PC-9 (cell line): ENCODE results near the gene DLG2. TPM values are rescaled to one million over a fixed set of nuclear protein-coding genes. Genes with fewer than 3 reads are reported as not detected.

Source experiments
- BruUV-seq: library from RNA; stranded (reverse); fragments of 400-500 nt; replicated peaks from 2 replicates; lab custom pipeline; 2021; lab: Mats Ljungman, UMichigan
- CTCF ChIA-PET: fragments of 300-600 bp; sonication (Branson Sonifier 250); formaldehyde crosslinking; loops from one replicate; lab custom pipeline; 2022; ENCODE audit warnings: antibody characterized with exemption; lab: Charles Lee
- POLR2A ChIA-PET: fragments of 300-600 bp; sonication (Branson Sonifier 250); formaldehyde crosslinking; loops from one replicate; lab custom pipeline; 2022; ENCODE audit warnings: antibody characterized with exemption; ENCODE audit not compliant: unreplicated experiment; lab: Charles Lee
- DNase-seq, 2 experiments: peaks; one replicate each; pipeline versions ENCODE4 v3.0.0 to v3.0.0-alpha.2; 2015 to 2022; ENCODE audit warnings: mixed read lengths in 1 of 2
- H2AFZ ChIP-seq: fragments of 200-600 bp; sonication (generic); 2 replicates; pipeline ENCODE4 v1.8.1; 2017; ENCODE audit warnings: antibody characterized with exemption
- H3F3A ChIP-seq: fragments of 200-600 bp; sonication (generic); 2 replicates; pipeline ENCODE4 v1.8.1; 2017; ENCODE audit warnings: antibody characterized with exemption, mild to moderate bottlenecking, low read depth; ENCODE audit not compliant: insufficient read depth
- H3K27ac ChIP-seq: fragments of 200-600 bp; sonication (generic); 2 replicates; pipeline ENCODE4 v1.6.1; 2016; ENCODE audit warnings: mixed run types
- H3K27me3 ChIP-seq: fragments of 200-600 bp; sonication (generic); 2 replicates; pipeline ENCODE4 v1.6.1; 2016; ENCODE audit warnings: low read depth, mixed run types; ENCODE audit not compliant: insufficient read depth
- H3K36me3 ChIP-seq: fragments of 200-600 bp; sonication (generic); 2 replicates; pipeline ENCODE4 v1.6.1; 2016; ENCODE audit warnings: low read depth, mixed run types
- H3K4me1 ChIP-seq: fragments of 200-600 bp; sonication (generic); replicated peaks from 2 replicates; pipeline ENCODE4 v1.6.1; 2016; ENCODE audit warnings: mixed run types; ENCODE audit not compliant: insufficient read depth
- H3K4me2 ChIP-seq: fragments of 200-600 bp; sonication (generic); 2 replicates; pipeline ENCODE4 v1.6.1; 2017; ENCODE audit warnings: mixed run types
- H3K4me3 ChIP-seq: fragments of 200-600 bp; sonication (generic); 2 replicates; pipeline ENCODE4 v1.6.1; 2016; ENCODE audit warnings: mixed run types
- H3K79me2 ChIP-seq: fragments of 200-600 bp; sonication (generic); 2 replicates; pipeline ENCODE4 v1.6.1; 2017; ENCODE audit warnings: low read depth, mixed run types
- H3K9me2 ChIP-seq: fragments of 200-600 bp; sonication (generic); 2 replicates; pipeline ENCODE4 v1.8.1; 2017; ENCODE audit warnings: mild to moderate bottlenecking; ENCODE audit not compliant: insufficient read depth
- H3K9me3 ChIP-seq: fragments of 200-600 bp; sonication (generic); 2 replicates; pipeline ENCODE4 v1.8.1; 2016; ENCODE audit warnings: low read depth; ENCODE audit not compliant: insufficient read depth
- H4K20me1 ChIP-seq: fragments of 200-600 bp; sonication (generic); 2 replicates; pipeline ENCODE4 v1.8.1; 2017; ENCODE audit not compliant: insufficient read depth
- EZH2 ChIP-seq: fragments of 200-600 bp; sonication (generic); IDR thresholded peaks from 2 replicates; pipeline ENCODE4 v1.8.0; 2017; ENCODE audit warnings: antibody characterized with exemption, low read depth
- intact Hi-C: fragments of 100-400 bp; cut with micrococcal nuclease; formaldehyde crosslinking; loops from one replicate; pipeline ENCODE4 v1.10.0; 2022; ENCODE audit not compliant: unreplicated experiment
- total RNA-seq: library from RNA; stranded (reverse); gene quantifications from 2 replicates; pipeline ENCODE4 v1.2.3, GENCODE V29; 2021
- TF ChIP-seq, protein P1 (sequence below): fragments of 200-600 bp; sonication (generic); conservative IDR thresholded peaks from 2 replicates; pipeline ENCODE4 v1.6.1; 2017; ENCODE audit warnings: mixed run types, antibody characterized with exemption, mild to moderate bottlenecking, moderate library complexity

The DLG2 gene
- total RNA-seq, 1 experiment from 2014 or later: 6.4 TPM

DNA sequence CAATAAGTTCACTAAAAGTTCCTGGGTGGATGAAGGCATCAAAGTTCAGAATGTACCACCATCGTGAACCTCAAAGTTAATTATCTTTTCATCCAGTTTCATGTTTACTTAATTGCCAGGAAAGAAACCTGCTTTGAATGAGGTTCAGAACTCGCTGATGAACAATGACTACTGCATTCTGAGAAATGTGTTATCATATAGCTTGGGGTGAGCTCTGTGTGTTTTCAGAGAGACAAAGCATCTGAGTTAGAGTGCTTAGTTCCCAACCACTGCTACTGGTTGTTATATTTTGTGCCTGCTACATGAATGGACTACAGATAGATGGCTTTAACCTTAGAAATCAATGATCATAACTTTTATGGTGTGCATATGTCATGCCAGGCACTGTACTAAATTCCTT is 1131.0 kb downstream of the DLG2 start:
- no peaks in the 10 kb centered on the region for H3K9me3 ChIP-seq
- no peaks in the 10 kb centered on the region for H3K4me1 ChIP-seq
- no peak overlapping the region for H3K4me3 ChIP-seq
- ChIA-PET POLR2A (no interaction called here), CTCF (no interaction called here)
- no peaks in the 10 kb centered on the region for H3K27me3 ChIP-seq
- no TSS peak for BruUV-seq
- no peak overlapping the region for H2AFZ ChIP-seq
- no peaks in the 10 kb centered on the region for H4K20me1 ChIP-seq
- DNase-seq: no peak
- intact Hi-C loops: no loop called here
- no peak for TF ChIP-seq EZH2
- TF ChIP-seq, protein P1, sequence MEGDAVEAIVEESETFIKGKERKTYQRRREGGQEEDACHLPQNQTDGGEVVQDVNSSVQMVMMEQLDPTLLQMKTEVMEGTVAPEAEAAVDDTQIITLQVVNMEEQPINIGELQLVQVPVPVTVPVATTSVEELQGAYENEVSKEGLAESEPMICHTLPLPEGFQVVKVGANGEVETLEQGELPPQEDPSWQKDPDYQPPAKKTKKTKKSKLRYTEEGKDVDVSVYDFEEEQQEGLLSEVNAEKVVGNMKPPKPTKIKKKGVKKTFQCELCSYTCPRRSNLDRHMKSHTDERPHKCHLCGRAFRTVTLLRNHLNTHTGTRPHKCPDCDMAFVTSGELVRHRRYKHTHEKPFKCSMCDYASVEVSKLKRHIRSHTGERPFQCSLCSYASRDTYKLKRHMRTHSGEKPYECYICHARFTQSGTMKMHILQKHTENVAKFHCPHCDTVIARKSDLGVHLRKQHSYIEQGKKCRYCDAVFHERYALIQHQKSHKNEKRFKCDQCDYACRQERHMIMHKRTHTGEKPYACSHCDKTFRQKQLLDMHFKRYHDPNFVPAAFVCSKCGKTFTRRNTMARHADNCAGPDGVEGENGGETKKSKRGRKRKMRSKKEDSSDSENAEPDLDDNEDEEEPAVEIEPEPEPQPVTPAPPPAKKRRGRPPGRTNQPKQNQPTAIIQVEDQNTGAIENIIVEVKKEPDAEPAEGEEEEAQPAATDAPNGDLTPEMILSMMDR: no peak
- H3K4me2 ChIP-seq: no peak overlapping the region
- no peaks in the 10 kb centered on the region for H3K36me3 ChIP-seq
- no peaks in the 10 kb centered on the region for H3K79me2 ChIP-seq
- no peaks in the 10 kb centered on the region for H3K9me2 ChIP-seq
- H3F3A ChIP-seq: no peaks in the 10 kb centered on the region
- no peak overlapping the region for H3K27ac ChIP-seq

DNA sequence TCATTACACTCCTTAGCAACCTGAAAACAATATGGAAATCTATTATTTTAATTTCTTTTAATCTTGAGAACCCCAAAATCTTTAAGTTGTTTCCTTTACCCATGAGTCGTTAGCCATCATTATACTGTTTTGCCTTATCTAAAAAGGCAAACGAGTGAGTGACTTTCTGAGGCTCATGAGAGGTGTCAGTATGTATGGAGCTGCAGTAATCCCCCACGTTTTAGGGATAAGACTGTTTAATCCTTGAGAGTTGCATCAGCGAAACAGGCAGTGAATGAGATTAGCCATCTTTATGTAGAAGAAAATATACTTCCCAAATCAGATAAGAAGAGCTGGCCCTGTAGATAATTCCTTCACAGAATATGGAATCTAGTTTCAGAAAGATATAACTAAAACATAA is 1147.0 kb downstream of the DLG2 start:
- TF ChIP-seq, protein P1: no peak
- TF ChIP-seq EZH2: no peak
- no peak overlapping the region for H2AFZ ChIP-seq
- H3K27me3 ChIP-seq: no peaks in the 10 kb centered on the region
- H3K9me3 ChIP-seq: no peaks in the 10 kb centered on the region
- no peaks in the 10 kb centered on the region for H3K79me2 ChIP-seq
- no peaks in the 10 kb centered on the region for H3F3A ChIP-seq
- H3K9me2 ChIP-seq: no peaks in the 10 kb centered on the region
- H3K27ac ChIP-seq: no peak overlapping the region
- H3K4me3 ChIP-seq: no peak overlapping the region
- DNase-seq: no peak
- H3K4me1 ChIP-seq: no peaks in the 10 kb centered on the region
- ChIA-PET POLR2A (no interaction called here), CTCF (no interaction called here)
- intact Hi-C loops: no loop called here
- no TSS peak for BruUV-seq
- no peak overlapping the region for H3K4me2 ChIP-seq
- H3K36me3 ChIP-seq: no peaks in the 10 kb centered on the region
- no peaks in the 10 kb centered on the region for H4K20me1 ChIP-seq

DNA sequence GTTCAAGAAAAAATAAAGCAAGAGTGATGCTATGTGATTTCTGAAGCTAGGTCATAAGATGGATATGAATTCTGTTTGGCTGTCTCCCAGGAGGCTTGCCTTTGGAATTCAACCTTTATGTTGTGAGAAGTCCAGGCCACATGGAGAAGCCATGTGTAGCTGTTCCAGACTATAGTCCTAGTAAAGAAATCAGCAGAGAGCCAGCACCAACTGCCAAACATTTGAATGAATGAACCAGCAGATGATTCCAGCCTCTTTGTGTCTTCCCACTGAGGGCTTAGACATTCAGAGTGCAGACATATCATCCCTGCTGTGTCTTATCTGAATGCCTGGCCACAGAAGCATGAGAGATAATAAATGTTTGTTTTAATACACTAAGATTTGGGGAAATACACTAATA is 1150.6 kb downstream of the DLG2 start:
- CTCF ChIA-PET: no interaction called here
- Histone ChIP-seq H3K79me2 (no peaks in the 10 kb centered on the region), H4K20me1 (no peaks in the 10 kb centered on the region), H3K9me3 (no peaks in the 10 kb centered on the region), H3K27ac (no peak overlapping the region), H3K27me3 (no peaks in the 10 kb centered on the region), H3F3A (no peaks in the 10 kb centered on the region), H3K9me2 (no peaks in the 10 kb centered on the region), H3K4me2 (no peak overlapping the region), H3K36me3 (no peaks in the 10 kb centered on the region), H3K4me1 (no peaks in the 10 kb centered on the region), H3K4me3 (no peak overlapping the region), H2AFZ (no peak overlapping the region)
- DNase-seq: no peak
- intact Hi-C loops: no loop called here
- BruUV-seq: no TSS peak
- POLR2A ChIA-PET: no interaction called here
- no peak for TF ChIP-seq EZH2
- TF ChIP-seq, protein P1: no peak
